NCI-H524 treated with DMSO at 0.1 percent for 48 hours (cell line): ENCODE data around the gene JOSD2.
"Not testable (repeated sequence)": the region's sequence is repeated elsewhere in the genome, so short reads cannot be mapped to it uniquely, and the experiment has no call there.

Experiments
- DNase-seq: peaks from one replicate; lab custom pipeline; 2025; lab: John Stamatoyannopoulos, UW

JOSD2 gene

GRCh38 chr19:50547385-50548190, 36.6 kb upstream of the JOSD2 start:
- DNase-seq: no peak

DNA sequence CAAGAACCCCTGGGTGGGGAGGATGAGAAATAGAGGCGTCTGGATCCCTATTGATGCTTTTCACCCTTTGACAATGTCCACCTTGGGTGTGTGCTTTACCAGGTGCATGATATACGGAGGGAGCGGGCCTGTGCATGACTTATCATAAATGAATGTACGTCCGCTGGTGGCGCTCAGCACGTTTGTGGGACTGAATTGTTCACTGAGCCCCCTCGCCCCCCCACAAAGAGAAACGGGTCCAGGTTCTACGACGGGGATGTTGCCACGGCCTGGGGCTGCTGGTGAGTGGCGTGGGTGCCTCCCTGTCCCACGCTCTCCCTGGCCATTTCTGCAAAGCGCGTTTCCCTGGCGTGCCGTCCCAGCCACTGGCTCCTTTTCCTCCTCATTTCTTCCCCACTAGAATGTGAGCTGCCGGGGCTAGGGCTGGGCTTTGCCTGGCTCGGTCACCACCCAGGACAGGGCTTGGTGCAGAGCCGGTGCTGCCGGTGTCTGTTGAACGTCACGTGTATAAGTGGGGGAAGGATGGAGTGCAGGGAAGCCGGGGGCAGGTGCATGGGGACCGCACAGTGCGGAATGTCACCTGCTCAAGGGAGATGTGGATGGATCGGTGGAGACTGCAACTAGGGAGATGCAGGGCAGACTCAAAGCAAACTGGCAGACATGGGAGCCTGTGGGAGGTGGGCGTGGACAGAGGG, 35.7 kb upstream of the JOSD2 start:
- no peak for DNase-seq

DNA sequence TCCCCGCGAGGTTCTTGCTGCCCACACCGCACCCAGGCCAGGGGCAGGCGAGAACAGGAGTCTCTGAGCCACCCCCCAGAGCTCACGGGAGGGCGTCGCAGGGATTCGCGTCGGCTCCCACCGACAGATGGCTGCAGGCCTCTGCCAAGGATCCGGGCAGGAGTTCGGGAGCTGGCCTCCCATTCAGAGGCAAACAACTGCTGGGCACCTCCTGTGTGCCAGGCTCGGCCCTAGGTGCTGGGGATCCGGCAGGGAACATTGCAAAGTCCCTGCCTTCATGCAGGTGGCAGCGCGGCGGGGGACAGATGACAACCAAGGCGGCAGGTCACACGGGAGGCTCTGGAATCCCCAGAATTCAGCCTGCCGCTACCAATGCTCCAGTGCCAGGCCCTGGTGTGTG, 32.0 kb upstream of the JOSD2 start:
- DNase-seq: no peak

GRCh38 chr19:50537769-50538230, 26.8 kb upstream of the JOSD2 start:
- DNase-seq: no peak

- DNase-seq: no peak
Observed at GRCh38 chr19:50537306-50537685, 26.3 kb upstream of the JOSD2 start.

DNA sequence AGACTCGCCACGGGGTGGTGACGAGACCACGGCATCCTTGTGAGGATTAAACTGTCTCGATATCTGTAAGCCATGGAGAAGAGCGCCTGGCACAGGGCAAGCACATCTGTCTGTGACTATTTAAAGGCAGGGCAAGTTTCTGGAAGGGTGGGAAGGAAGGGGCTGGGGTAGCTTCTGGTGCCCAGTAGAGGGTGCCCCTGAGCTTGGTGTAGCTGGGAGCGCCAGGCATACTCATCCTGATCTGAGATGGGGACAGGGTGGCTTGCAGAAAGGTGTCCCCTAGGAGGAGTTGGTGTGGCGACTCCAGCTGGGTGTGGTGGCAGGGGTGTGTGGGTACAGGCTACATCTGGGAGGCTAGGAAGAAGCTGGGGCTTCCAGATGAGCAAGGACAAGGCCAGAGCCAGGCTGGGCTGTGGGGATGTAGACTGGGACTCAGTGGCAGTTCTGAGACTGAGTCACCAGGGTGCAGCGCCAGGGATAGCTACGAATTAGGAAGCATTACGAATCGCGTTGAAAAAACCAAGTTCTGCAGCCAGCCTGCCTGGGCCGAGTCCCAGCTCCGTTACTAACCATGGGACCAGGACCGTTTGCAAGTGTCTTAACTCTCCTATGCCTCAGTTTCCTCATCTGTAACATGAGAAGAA, 25.8 kb upstream of the JOSD2 start:
- no peak for DNase-seq

DNA sequence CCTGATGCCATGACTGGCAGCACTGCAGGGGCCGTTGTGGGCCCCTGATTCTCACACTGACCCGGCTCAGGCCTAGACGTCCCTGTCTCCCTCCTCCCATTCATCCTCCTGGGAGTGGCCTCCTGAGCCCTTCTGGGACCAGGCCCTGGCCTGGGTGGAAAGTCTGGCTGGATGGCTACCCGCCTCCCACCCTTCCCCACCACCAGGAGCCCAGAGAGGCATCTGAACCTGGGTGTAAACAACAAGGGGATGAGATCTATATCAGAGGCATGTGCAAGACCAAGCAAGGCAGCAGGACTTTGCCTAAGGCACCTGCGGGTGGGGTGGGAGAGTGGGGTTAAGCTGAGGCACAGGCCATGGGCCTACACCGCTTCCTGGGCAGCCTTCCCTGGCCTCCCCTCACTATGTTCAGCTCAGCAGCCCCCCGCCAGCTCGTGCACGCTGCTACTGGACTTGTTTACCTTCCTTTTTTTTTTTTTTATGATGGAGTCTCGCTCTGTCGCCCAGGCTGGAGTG, 24.7 kb upstream of the JOSD2 start:
- no peak for DNase-seq

- no peak for DNase-seq
Observed at GRCh38 chr19:50534478-50534877, 23.5 kb upstream of the JOSD2 start.

- DNase-seq: no peak
Observed at GRCh38 chr19:50532952-50533351, 22.0 kb upstream of the JOSD2 start.

GRCh38 chr19:50531171-50531612, 20.2 kb upstream of the JOSD2 start:
- DNase-seq: no peak

GRCh38 chr19:50528052-50528451, 17.1 kb upstream of the JOSD2 start:
- DNase-seq: not testable (repeated sequence)

GRCh38 chr19:50522881-50523280, 11.9 kb upstream of the JOSD2 start:
- no peak for DNase-seq

GRCh38 chr19:50520822-50521465, 10.0 kb upstream of the JOSD2 start:
- DNase-seq: no peak

GRCh38 chr19:50519006-50519575, 8.1 kb upstream of the JOSD2 start:
- no peak for DNase-seq

DNA sequence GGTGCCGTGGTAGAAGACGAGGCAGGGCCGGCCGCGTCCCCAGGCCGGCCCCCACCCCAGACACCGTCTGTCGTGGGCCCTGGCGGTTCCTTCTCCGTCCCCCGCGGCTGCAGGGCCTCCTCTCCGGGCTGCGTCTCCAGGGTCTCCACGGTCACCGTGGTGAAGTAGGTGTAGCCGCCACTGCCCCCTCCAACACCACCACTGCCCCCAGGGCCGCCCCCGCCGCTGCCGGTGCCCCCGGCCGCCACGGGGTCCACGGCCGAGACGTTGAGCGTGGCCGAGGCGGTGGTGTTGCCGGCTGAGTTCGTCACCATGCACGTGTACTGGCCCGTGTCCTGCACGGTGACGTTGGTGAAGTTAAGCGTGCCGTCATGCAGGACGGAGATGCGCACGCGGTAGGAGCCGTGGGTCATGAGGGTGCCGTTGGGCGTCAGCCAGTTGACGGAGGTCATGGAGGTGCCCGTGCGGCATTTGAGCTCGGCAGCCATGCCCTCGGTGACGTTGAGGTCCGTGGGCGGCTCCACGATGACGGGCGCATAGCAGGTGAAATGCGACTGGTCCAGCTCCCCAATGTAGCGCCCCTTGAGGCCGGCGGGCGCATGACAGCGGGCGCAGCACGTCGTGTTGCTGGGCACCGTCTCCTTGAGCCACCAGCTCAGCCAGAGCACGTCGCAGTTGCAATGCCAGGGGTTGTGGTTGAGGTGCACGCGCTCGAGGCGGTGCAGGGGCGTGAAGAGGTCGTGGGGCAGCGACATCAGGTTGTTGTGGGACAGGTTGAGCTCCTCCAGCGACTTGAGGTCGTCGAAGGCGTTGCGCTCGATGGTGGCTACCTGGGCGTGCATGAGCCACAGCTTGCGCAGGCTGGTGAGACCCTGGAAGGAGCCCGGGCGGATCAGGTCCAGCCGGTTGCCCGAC, 7.4 kb upstream of the JOSD2 start:
- no peak for DNase-seq

DNA sequence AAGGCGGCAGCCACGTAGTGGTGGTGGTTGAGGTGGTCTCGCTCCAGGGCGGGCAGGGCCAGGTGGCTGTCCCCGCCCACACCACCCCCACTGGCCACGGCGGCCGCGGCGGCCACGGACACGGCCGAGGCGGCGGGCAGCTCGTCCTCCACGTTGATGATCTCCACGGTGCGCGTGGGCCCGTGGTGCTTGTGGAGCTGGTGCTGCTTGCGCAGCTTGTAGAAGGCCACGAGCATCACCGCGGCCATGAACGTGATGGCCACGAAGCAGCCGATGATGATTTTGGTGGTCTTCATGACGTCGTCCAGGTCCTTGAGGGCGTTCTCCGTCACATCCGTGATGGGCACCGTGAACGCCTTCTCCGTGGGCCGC, 6.7 kb upstream of the JOSD2 start:
- no peak for DNase-seq

DNA sequence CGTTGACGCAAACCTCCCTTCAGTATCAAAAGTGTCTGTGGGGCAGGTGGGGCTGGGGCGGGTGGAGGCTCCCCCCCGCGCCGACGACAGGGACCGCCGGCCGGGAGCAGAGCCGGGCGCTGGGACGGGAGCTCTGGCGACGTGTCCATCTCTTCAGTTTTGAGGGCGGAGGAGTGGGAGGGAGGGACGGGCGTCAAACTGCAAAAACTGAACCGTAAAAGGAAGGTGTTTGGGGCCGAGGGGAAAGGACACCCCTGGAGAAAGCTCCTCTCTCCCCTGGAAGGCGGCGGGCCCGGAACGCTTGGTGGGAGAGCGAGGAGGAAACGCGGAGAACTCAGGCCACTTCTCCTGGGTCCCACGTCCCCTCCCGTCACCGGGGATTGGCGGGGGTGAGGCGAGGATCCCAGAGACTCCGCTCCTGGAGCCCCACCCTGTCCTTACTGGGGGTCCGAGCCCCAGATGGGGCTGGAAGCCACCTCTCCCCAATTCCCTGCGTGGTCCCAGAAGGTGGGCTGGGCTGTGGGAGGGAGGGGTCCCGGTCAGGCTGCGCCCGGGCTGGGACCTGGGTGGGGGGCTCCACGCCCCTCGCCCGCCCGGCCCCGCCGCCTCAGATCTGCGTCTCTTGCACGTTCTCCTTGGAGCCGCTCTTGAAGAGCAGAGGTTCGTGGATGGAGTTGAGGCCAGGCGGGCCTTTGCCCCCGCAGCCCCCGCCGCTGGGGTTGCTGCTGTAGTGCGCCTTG, 6.1 kb upstream of the JOSD2 start:
- DNase-seq: no peak

DNA sequence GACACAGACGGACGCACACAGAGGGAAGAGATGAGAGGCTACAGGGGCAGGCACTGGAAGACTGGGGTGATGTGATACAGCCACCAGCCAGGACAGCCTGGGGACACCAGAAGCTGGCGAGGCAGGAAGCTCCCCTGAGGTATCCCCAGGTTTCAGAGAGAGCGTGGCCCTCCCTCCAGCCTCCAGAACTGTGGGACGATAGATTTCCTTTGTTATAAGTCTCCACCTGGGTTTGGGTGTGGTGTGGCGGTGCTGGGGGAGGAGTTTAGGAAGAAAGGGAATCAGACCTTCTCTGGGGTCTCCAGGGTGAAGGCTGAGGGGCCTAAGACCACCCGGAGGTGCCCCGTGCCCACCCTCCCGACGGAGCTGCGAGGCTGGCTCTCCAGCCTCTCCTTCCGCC, 5.5 kb upstream of the JOSD2 start:
- DNase-seq: no peak

GRCh38 chr19:50515168-50515561, 4.2 kb upstream of the JOSD2 start:
- no peak for DNase-seq
